VCaP (cell line): Measurements from ENCODE around the gene CTNNBL1.

Experiments used
- H3K27ac ChIP-seq: fragments of 450-650 bp; 2 replicates; pipeline ENCODE4 v1.5.1; 2017
- CTCF ChIP-seq: fragments of 450-650 bp; conservative IDR thresholded peaks from 2 replicates; pipeline ENCODE4 v1.5.1; 2017; ENCODE audit warnings: mild to moderate bottlenecking, moderate library complexity

The CTNNBL1 gene

GRCh38 chr20:37867289-37868195 lies 173.7 kb downstream of the CTNNBL1 start:
- peak overlapping the region; percentile 28 for H3K27ac ChIP-seq
- no peak for TF ChIP-seq CTCF

- H3K27ac ChIP-seq, result no peak overlapping the region
- TF ChIP-seq CTCF, result no peak
Observed at GRCh38 chr20:37868851-37869333, 175.1 kb downstream of the CTNNBL1 start.

- no peak for TF ChIP-seq CTCF
- no peak overlapping the region for H3K27ac ChIP-seq
Observed at GRCh38 chr20:37869334-37869861, 175.6 kb downstream of the CTNNBL1 start.

GRCh38 chr20:37870294-37870693 lies 176.5 kb downstream of the CTNNBL1 start:
- no peak for TF ChIP-seq CTCF
- no peak overlapping the region for H3K27ac ChIP-seq

- TF ChIP-seq CTCF, result no peak
- no peak overlapping the region for H3K27ac ChIP-seq
Observed at GRCh38 chr20:37871751-37872150, 177.9 kb downstream of the CTNNBL1 start.

- TF ChIP-seq CTCF, result no peak
- H3K27ac ChIP-seq, result no peak overlapping the region
Observed at GRCh38 chr20:37872161-37872560, 178.3 kb downstream of the CTNNBL1 start.

- H3K27ac ChIP-seq, result no peak overlapping the region
- no peak for TF ChIP-seq CTCF
Observed at GRCh38 chr20:37873884-37874283, 180.1 kb downstream of the CTNNBL1 start.
